ENCODE data around the gene AHNAK2.

AHNAK2 gene

DNA sequence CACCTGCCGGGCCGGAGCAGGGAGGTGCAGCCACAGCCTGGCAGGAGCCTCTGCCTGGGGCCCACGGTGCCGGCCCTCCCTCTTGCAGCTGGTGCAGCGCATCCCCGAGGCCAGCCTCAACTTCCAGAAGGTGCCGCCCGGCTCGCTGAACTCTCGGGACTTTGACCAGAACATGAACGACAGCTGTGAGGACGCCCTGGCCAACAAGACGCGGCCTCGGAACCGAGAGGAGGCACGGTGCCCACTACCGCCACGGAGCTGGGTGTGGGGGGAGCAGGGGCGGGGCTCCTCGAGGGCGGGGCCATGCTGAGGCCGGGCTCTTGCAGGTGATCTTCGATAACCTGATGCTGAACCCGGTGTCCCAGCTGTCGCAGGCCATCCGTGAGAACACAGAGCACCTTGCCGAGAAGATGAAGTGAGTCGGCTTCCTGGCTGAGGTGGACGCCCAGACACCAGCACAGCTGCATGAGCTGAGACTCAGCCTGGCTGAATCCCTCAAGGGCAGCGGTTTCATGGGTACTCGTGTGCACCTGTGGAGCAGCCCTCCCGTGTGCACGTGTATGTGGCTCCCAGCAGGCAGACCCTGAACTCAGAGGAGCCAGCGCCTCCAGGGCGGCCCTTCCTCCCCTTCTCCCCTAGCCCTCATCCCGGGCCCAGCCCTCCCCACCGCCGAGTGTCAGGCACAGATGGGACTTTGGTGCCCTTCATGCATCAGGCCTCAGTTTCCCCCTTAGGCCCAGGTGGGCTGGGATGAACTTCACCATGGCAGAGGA lies 84.6 kb downstream of the AHNAK2 start:
- H2BK5ac ChIP-seq (ENCODE audit: low read length): no peak overlapping the region
- H2AFZ ChIP-seq (ENCODE audit: low read length): no peak overlapping the region
- H3K23ac ChIP-seq (ENCODE audit: low read depth, low read length, poor library complexity): peak overlapping the region; percentile 47
- no peaks in the 10 kb centered on the region for H3K36me3 ChIP-seq (replicated peaks in 1 of 2; ENCODE audit: control insufficient read depth in 2 of 2, insufficient read depth in 2 of 2, low read length in 2 of 2)
- no peak overlapping the region for H3K4ac ChIP-seq (ENCODE audit: low read length)
- H3K27me3 ChIP-seq (ENCODE audit: control insufficient read depth in 3 of 3, insufficient read depth in 3 of 3, low read depth in 1 of 3, low read length in 3 of 3): peaks cover 0 to under 1% (median 0%) of the 10 kb centered on the region in 3 experiments
- H2BK12ac ChIP-seq (ENCODE audit: low read length): no peak overlapping the region
- H3K18ac ChIP-seq (ENCODE audit: low read length): peak overlapping the region; percentile 19
- no peak overlapping the region for H3K27ac ChIP-seq (replicated peaks; ENCODE audit: low read length)
- no peaks in the 10 kb centered on the region for H3K79me1 ChIP-seq (ENCODE audit: low read depth, low read length)
- no peak overlapping the region for H3K4me2 ChIP-seq (ENCODE audit: insufficient read depth, low read length, poor library complexity, severe bottlenecking)
- no peak overlapping the region for H3K14ac ChIP-seq (ENCODE audit: low read length)
- H2AK5ac ChIP-seq (ENCODE audit: low read depth, low read length): no peak overlapping the region
- peaks cover 4 to 6% of the 10 kb centered on the region in 2 donors for H3K4me1 ChIP-seq (ENCODE audit: control insufficient read depth in 2 of 2, insufficient read depth in 1 of 2, low read depth in 1 of 2, low read length in 2 of 2)
- no peak overlapping the region for H2BK120ac ChIP-seq (ENCODE audit: low read depth, low read length)
- no peak overlapping the region for H3K4me3 ChIP-seq (ENCODE audit: low read length in 2 of 2)
- no peak overlapping the region for H4K91ac ChIP-seq (ENCODE audit: low read depth, low read length, poor library complexity)
- H2BK15ac ChIP-seq (ENCODE audit: low read length): no peak overlapping the region
- DNase-seq (ENCODE audit: low spot score): no peak
- no peaks in the 10 kb centered on the region for H3K9me3 ChIP-seq (replicated peaks in 1 of 2; ENCODE audit: control insufficient read depth in 2 of 2, insufficient read depth in 1 of 2, low read depth in 1 of 2, low read length in 2 of 2)
- WGBS, 2 donors (ENCODE audit: extremely low coverage in 2 of 2, insufficient read length in 2 of 2, insufficient replicate concordance in 1 of 2): no CpG with 5 or more reads among the region's 39 CpGs
- no peak overlapping the region for H3K9ac ChIP-seq (ENCODE audit: low read depth, low read length, poor library complexity)
- no peak overlapping the region for H4K8ac ChIP-seq (ENCODE audit: low read depth, low read length)

DNA sequence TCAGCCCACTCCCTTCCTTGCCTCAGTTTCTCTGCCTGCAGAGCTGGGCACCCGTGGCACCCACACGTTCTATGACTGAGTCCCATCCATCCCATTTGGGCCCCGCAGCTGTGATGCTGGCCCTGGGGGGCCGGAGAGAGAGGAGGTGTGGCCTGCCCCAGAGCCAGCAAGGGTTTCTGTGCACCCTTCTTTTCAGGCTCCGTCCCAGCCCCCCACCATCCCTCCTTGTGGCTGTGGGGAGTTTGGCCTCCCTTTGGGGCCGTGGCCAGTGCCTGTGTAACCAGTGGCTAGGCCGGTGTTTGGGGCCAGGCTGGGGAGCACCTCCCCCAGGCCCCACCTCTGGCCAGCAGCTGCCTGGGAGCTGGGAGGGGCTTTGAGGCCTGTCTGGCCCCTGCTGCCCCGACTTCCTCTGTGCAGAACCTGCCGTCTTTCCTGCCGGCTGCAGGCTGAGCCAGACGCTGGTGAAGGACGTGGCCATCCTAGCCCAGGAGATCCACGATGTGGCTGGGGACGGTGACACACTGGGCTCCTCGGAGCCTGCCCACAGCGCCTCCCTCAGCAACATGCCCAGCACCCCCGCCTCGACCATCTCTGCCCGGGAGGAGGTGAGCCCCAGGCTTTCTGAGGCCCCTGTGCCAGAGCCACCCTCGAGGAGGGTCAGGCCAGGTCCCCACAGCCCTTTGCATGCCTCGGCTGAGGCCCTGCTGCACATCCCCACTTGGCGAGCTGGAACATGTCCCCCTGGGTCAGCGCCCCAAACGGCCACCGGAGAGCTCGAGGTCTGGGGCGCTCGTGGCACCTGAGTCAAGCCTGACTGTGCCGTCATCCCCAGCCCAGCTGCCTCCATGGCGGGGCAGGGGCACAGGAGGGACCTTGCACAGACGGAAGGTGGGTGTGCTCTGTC lies 85.4 kb downstream of the AHNAK2 start:
- Histone ChIP-seq H3K27me3 (ENCODE audit: control insufficient read depth in 3 of 3, insufficient read depth in 3 of 3, low read depth in 1 of 3, low read length in 3 of 3) (no peaks in the 10 kb centered on the region), H2BK5ac (ENCODE audit: low read length) (no peak overlapping the region), H3K27ac (replicated peaks; ENCODE audit: low read length) (no peak overlapping the region), H3K9ac (ENCODE audit: low read depth, low read length, poor library complexity) (peak overlapping the region; percentile 12), H3K4me2 (ENCODE audit: insufficient read depth, low read length, poor library complexity, severe bottlenecking) (no peak overlapping the region), H3K14ac (ENCODE audit: low read length) (peak overlapping the region; percentile 56), H2AK5ac (ENCODE audit: low read depth, low read length) (peak overlapping the region; percentile 7), H2BK120ac (ENCODE audit: low read depth, low read length) (no peak overlapping the region), H2AFZ (ENCODE audit: low read length) (no peak overlapping the region), H3K36me3 (replicated peaks in 1 of 2; ENCODE audit: control insufficient read depth in 2 of 2, insufficient read depth in 2 of 2, low read length in 2 of 2) (no peaks in the 10 kb centered on the region), H4K91ac (ENCODE audit: low read depth, low read length, poor library complexity) (no peak overlapping the region), H3K4me1 (ENCODE audit: control insufficient read depth in 2 of 2, insufficient read depth in 1 of 2, low read depth in 1 of 2, low read length in 2 of 2) (peaks cover 4 to 6% of the 10 kb centered on the region in 2 donors), H2BK12ac (ENCODE audit: low read length) (no peak overlapping the region), H3K9me3 (replicated peaks in 1 of 2; ENCODE audit: control insufficient read depth in 2 of 2, insufficient read depth in 1 of 2, low read depth in 1 of 2, low read length in 2 of 2) (no peaks in the 10 kb centered on the region), H3K18ac (ENCODE audit: low read length) (peak overlapping the region; percentile 19), H4K8ac (ENCODE audit: low read depth, low read length) (no peak overlapping the region), H3K4me3 (ENCODE audit: low read length in 2 of 2) (no peak overlapping the region), H3K79me1 (ENCODE audit: low read depth, low read length) (peaks cover 3% of the 10 kb centered on the region), H3K4ac (ENCODE audit: low read length) (no peak overlapping the region), H2BK15ac (ENCODE audit: low read length) (no peak overlapping the region), H3K23ac (ENCODE audit: low read depth, low read length, poor library complexity) (peak overlapping the region; percentile 60)
- DNase-seq (ENCODE audit: low spot score): no peak
- no CpG with 5 or more reads among the region's 31 CpGs for WGBS, 2 donors (ENCODE audit: extremely low coverage in 2 of 2, insufficient read length in 2 of 2, insufficient replicate concordance in 1 of 2)

- peaks cover 7% of the 10 kb centered on the region for H3K79me1 ChIP-seq (ENCODE audit: low read depth, low read length)
- peaks cover 2 to 6% of the 10 kb centered on the region in 2 donors for H3K36me3 ChIP-seq (replicated peaks in 1 of 2; ENCODE audit: control insufficient read depth in 2 of 2, insufficient read depth in 2 of 2, low read length in 2 of 2)
- no peak overlapping the region for H3K4me3 ChIP-seq (ENCODE audit: low read length in 2 of 2)
- no CpG with 5 or more reads among the region's 13 CpGs for WGBS, 2 donors (ENCODE audit: extremely low coverage in 2 of 2, insufficient read length in 2 of 2, insufficient replicate concordance in 1 of 2)
- no peak overlapping the region for H3K4me2 ChIP-seq (ENCODE audit: insufficient read depth, low read length, poor library complexity, severe bottlenecking)
- no peak overlapping the region for H2AFZ ChIP-seq (ENCODE audit: low read length)
- H2BK15ac ChIP-seq (ENCODE audit: low read length): peak overlapping the region; percentile 17
- no peak overlapping the region for H3K9ac ChIP-seq (ENCODE audit: low read depth, low read length, poor library complexity)
- DNase-seq (ENCODE audit: low spot score): no peak
- H2BK120ac ChIP-seq (ENCODE audit: low read depth, low read length): no peak overlapping the region
- no peak overlapping the region for H4K8ac ChIP-seq (ENCODE audit: low read depth, low read length)
- no peak overlapping the region for H3K23ac ChIP-seq (ENCODE audit: low read depth, low read length, poor library complexity)
- no peaks in the 10 kb centered on the region for H3K9me3 ChIP-seq (replicated peaks in 1 of 2; ENCODE audit: control insufficient read depth in 2 of 2, insufficient read depth in 1 of 2, low read depth in 1 of 2, low read length in 2 of 2)
- H2AK5ac ChIP-seq (ENCODE audit: low read depth, low read length): peak overlapping the region; percentile 56
- no peak overlapping the region for H3K27ac ChIP-seq (replicated peaks; ENCODE audit: low read length)
- H3K4me1 ChIP-seq (ENCODE audit: control insufficient read depth in 2 of 2, insufficient read depth in 1 of 2, low read depth in 1 of 2, low read length in 2 of 2): peaks cover 4 to 6% of the 10 kb centered on the region in 2 donors
- peak overlapping the region; percentile 41 for H2BK12ac ChIP-seq (ENCODE audit: low read length)
- H3K14ac ChIP-seq (ENCODE audit: low read length): peak overlapping the region; percentile 94
- no peaks in the 10 kb centered on the region for H3K27me3 ChIP-seq (ENCODE audit: control insufficient read depth in 3 of 3, insufficient read depth in 3 of 3, low read depth in 1 of 3, low read length in 3 of 3)
- H3K4ac ChIP-seq (ENCODE audit: low read length): no peak overlapping the region
- peak overlapping the region; percentile 75 for H2BK5ac ChIP-seq (ENCODE audit: low read length)
- H3K18ac ChIP-seq (ENCODE audit: low read length): peak overlapping the region; percentile 57
- no peak overlapping the region for H4K91ac ChIP-seq (ENCODE audit: low read depth, low read length, poor library complexity)
These were observed 86.3 kb downstream of the AHNAK2 start for GRCh38 chr14:104891664-104892530.

All from neuronal stem cell (in vitro differentiated cells).